GM23338 (cell line): ENCODE measurements around the gene ARHGEF37. TPM values are rescaled to one million over a fixed set of nuclear protein-coding genes. Genes with fewer than 3 reads are reported as not detected.

Experiments used
- ATAC-seq: fragments of 200-7000 bp; cut with Tn5 transposase; 3 replicates; pipeline ENCODE4 v1.9.1; 2020
- DNase-seq: peaks from one replicate; pipeline ENCODE4 v3.0.0-alpha.2; 2015; ENCODE audit warnings: low spot score
- H2AFZ ChIP-seq: fragments of 200-600 bp; sonication (generic); 2 replicates; pipeline ENCODE4 v1.8.0; 2016; ENCODE audit warnings: antibody characterized with exemption, mild to moderate bottlenecking, moderate library complexity
- H3F3A ChIP-seq: fragments of 200-600 bp; sonication (generic); replicated peaks from 2 replicates; pipeline ENCODE4 v1.8.0; 2017; ENCODE audit warnings: antibody characterized with exemption, mixed run types, low read depth
- H3K27ac ChIP-seq: fragments of 200-600 bp; sonication (generic); 2 replicates; pipeline ENCODE4 v1.6.1; 2016; ENCODE audit warnings: low read depth
- H3K27me3 ChIP-seq: fragments of 200-600 bp; sonication (generic); 2 replicates; pipeline ENCODE4 v1.8.0; 2016; ENCODE audit warnings: mild to moderate bottlenecking, mixed run types, moderate library complexity; ENCODE audit not compliant: insufficient read depth
- H3K36me3 ChIP-seq: fragments of 200-600 bp; sonication (generic); 2 replicates; pipeline ENCODE4 v1.8.0; 2016; ENCODE audit warnings: mild to moderate bottlenecking; ENCODE audit not compliant: insufficient read depth
- H3K4me1 ChIP-seq: fragments of 200-600 bp; sonication (generic); 2 replicates; pipeline ENCODE4 v1.8.0; 2016; ENCODE audit warnings: mild to moderate bottlenecking, moderate library complexity; ENCODE audit not compliant: insufficient read depth
- H3K4me2 ChIP-seq: fragments of 200-600 bp; sonication (generic); 2 replicates; pipeline ENCODE4 v1.7.1; 2017; ENCODE audit warnings: mixed run types
- H3K4me3 ChIP-seq: fragments of 200-600 bp; sonication (generic); 2 replicates; pipeline ENCODE4 v1.6.1; 2016; ENCODE audit warnings: mixed run types
- H3K79me2 ChIP-seq: fragments of 200-600 bp; sonication (generic); replicated peaks from 2 replicates; pipeline ENCODE4 v1.8.0; 2017; ENCODE audit warnings: mild to moderate bottlenecking; ENCODE audit not compliant: insufficient read depth
- H3K9me2 ChIP-seq: fragments of 200-600 bp; sonication (generic); 2 replicates; pipeline ENCODE4 v1.8.0; 2017; ENCODE audit not compliant: insufficient read depth
- H4K20me1 ChIP-seq: fragments of 200-600 bp; sonication (generic); replicated peaks from 2 replicates; pipeline ENCODE4 v1.8.0; 2017; ENCODE audit warnings: mild to moderate bottlenecking; ENCODE audit not compliant: insufficient read depth
- H3K27ac Mint-ChIP-seq: 2 replicates; pipeline ENCODE4 v1.8.0; 2020; ENCODE audit warnings: inconsistent platforms, mild to moderate bottlenecking, moderate library complexity, mixed read lengths
- H3K27me3 Mint-ChIP-seq: 3 replicates; pipeline ENCODE4 v1.8.0; 2022; ENCODE audit warnings: low read depth, mild to moderate bottlenecking, moderate library complexity, mixed read lengths, inconsistent platforms; ENCODE audit not compliant: insufficient read depth, poor library complexity
- H3K36me3 Mint-ChIP-seq: 3 replicates; pipeline ENCODE4 v1.8.0; 2021; ENCODE audit warnings: low read depth, mild to moderate bottlenecking, inconsistent platforms, moderate library complexity, mixed read lengths
- H3K4me1 Mint-ChIP-seq: 3 replicates; pipeline ENCODE4 v1.8.0; 2020; ENCODE audit warnings: mild to moderate bottlenecking, inconsistent platforms, mixed read lengths
- H3K4me3 Mint-ChIP-seq: 3 replicates; pipeline ENCODE4 v1.8.0; 2021; ENCODE audit warnings: moderate library complexity, mild to moderate bottlenecking, inconsistent platforms, mixed read lengths
- H3K9me3 Mint-ChIP-seq: 3 replicates; pipeline ENCODE4 v1.8.0; 2020; ENCODE audit warnings: moderate library complexity, mild to moderate bottlenecking, inconsistent platforms, mixed read lengths
- CREB1 ChIP-seq: fragments of 250-450 bp; sonication (Bioruptor Pico); IDR thresholded peaks from 2 replicates; pipeline ENCODE4 v1.5.0; 2020; ENCODE audit warnings: low read depth, mild to moderate bottlenecking, moderate library complexity
- EZH2 ChIP-seq: fragments of 200-600 bp; sonication (generic); IDR thresholded peaks from one replicate; pipeline ENCODE4 v1.8.0; 2017; ENCODE audit warnings: antibody characterized with exemption, mild to moderate bottlenecking, low read depth; ENCODE audit not compliant: unreplicated experiment
- EZH2phosphoT487 ChIP-seq: fragments of 200-600 bp; sonication (generic); IDR thresholded peaks from one replicate; pipeline ENCODE4 v1.8.1; 2018; ENCODE audit warnings: antibody characterized with exemption; ENCODE audit not compliant: unreplicated experiment
- JUNB ChIP-seq: IDR thresholded peaks from one replicate; pipeline ENCODE4 v1.6.1; 2016; ENCODE audit warnings: antibody characterized with exemption; ENCODE audit not compliant: unreplicated experiment
- NANOG ChIP-seq: IDR thresholded peaks from 2 replicates; pipeline ENCODE4 v1.6.1; 2016; ENCODE audit warnings: antibody characterized with exemption, borderline replicate concordance
- POLR2AphosphoS5 ChIP-seq: IDR thresholded peaks from 2 replicates; pipeline ENCODE4 v1.6.1; 2016; ENCODE audit warnings: antibody characterized with exemption, low read depth
- STAT1 ChIP-seq: IDR thresholded peaks from one replicate; pipeline ENCODE4 v1.6.1; 2016; ENCODE audit warnings: antibody characterized with exemption; ENCODE audit not compliant: unreplicated experiment
- ZNF114 ChIP-seq: fragments of 250-450 bp; sonication (Bioruptor Pico); IDR thresholded peaks from 2 replicates; pipeline ENCODE4 v1.5.0; 2020; ENCODE audit warnings: mild to moderate bottlenecking, moderate library complexity
- ZNF331 ChIP-seq: fragments of 250-450 bp; sonication (Bioruptor Pico); IDR thresholded peaks from 2 replicates; pipeline ENCODE4 v1.5.0; 2020; ENCODE audit warnings: low read depth, mild to moderate bottlenecking, moderate library complexity
- polyA plus RNA-seq: library from polyadenylated mRNA; unstranded; fragments of >200 nt; fragmentation: Nextera tagmentation; extraction: Ambion mirVana; gene quantifications from 2 replicates; pipeline ENCODE4 v1.2.1, GENCODE V29; 2016
- total RNA-seq: library from RNA; depleted of rRNA; stranded (reverse); fragments of >200 nt; shearing (Covaris generic); gene quantifications from 2 replicates; pipeline ENCODE4 v1.2.3, GENCODE V29; 2014
- TF ChIP-seq, protein P1 (sequence below), 2 experiments: fragments of 200-600 bp in 1 of 2; sonication (generic) in 1 of 2; conservative IDR thresholded peaks; 2 replicates each; pipeline versions ENCODE4 v1.5.1 to v1.6.1; 2016 to 2017; ENCODE audit warnings: antibody characterized with exemption in 2 of 2, low read depth in 2 of 2, mild to moderate bottlenecking in 2 of 2, moderate library complexity in 1 of 2
- TF ChIP-seq, protein P2 (sequence below): fragments of 250-450 bp; sonication (Bioruptor Pico); IDR thresholded peaks from 2 replicates; pipeline ENCODE4 v1.5.0; 2020; ENCODE audit warnings: mild to moderate bottlenecking, moderate library complexity
- TF ChIP-seq, protein P3 (sequence below): IDR thresholded peaks from one replicate; pipeline ENCODE4 v1.6.1; 2018; ENCODE audit warnings: antibody characterized with exemption; ENCODE audit not compliant: unreplicated experiment
- TF ChIP-seq, protein P4 (sequence below): IDR thresholded peaks from 2 replicates; pipeline ENCODE4 v1.6.1; 2016; ENCODE audit warnings: antibody characterized with exemption

The ARHGEF37 gene
- total and polyA plus RNA-seq, 2 experiments from 2014 or later, result 0.14 to 0.79 TPM

DNA sequence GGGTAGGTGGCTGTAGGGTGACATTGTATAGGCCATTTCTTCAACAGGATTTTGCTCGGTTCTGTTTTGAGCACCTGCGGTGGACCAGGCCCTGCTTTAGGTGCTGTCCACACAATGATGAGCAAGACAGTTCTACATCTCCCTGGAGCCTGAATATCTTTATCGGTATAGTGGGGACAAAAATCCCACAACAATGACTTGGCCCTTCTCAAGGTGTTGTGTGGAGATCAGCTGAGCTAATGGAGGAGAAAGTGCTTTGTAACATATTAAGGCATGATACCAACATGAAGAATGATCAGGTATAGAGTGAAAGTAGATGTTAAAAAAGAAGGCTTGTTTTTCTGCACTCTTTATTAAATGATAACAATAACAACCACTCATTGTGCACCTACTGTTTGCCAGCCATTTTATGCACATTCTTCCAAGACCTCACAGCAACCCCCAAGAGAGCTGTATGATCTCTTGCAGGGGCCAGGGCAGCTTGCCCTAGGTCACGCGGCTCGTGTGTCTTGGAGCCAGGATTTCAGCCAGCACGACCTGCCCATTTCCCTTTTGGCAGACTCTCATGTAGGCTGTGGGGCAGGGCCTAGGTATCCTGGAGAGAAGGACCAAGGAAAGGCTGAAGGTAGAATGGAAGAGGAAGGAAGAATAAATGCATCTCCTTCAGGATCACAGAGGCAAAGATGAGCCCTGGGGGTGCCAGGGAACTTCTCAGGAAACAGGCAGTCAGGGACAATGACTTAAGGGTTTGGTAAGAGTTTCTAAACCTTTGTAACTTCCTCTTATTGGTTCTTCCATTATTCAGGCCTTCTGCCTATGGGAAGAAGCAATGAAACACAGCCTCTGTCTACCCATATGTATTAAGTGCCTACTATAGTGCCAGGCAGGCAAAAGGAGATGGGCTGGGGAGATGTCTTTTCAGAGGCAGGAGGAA is 98.8 kb downstream of the ARHGEF37 start:
- H3K9me2 ChIP-seq, result no peaks in the 10 kb centered on the region

More for the DNA sequence above, 98.8 kb downstream of the ARHGEF37 start:
- DNase-seq, result no peak
- ATAC-seq, result no peak
- H3K36me3 Mint-ChIP-seq, result no peaks in the 10 kb centered on the region
- Histone ChIP-seq H3K4me2 (no peak overlapping the region), H3K4me1 (no peaks in the 10 kb centered on the region), H3K36me3 (no peaks in the 10 kb centered on the region), H3K4me3 (no peak overlapping the region), H3K27me3 (no peaks in the 10 kb centered on the region), H2AFZ (no peak overlapping the region), H3F3A (no peaks in the 10 kb centered on the region), H3K79me2 (no peaks in the 10 kb centered on the region), H4K20me1 (no peaks in the 10 kb centered on the region), H3K27ac (no peak overlapping the region)
- no peaks in the 10 kb centered on the region; the same call in 2 of the 3 replicates for H3K4me1 Mint-ChIP-seq
- peaks cover 1% of the 10 kb centered on the region for H3K27me3 Mint-ChIP-seq
- H3K4me3 Mint-ChIP-seq, result no peak overlapping the region
- TF ChIP-seq STAT1 (no peak), CREB1 (no peak), POLR2AphosphoS5 (no peak), EZH2phosphoT487 (no peak), ZNF114 (no peak), ZNF331 (CRISPR knock-in tag) (no peak), NANOG (no peak), JUNB (no peak), EZH2 (no peak)
- TF ChIP-seq, protein P1, sequence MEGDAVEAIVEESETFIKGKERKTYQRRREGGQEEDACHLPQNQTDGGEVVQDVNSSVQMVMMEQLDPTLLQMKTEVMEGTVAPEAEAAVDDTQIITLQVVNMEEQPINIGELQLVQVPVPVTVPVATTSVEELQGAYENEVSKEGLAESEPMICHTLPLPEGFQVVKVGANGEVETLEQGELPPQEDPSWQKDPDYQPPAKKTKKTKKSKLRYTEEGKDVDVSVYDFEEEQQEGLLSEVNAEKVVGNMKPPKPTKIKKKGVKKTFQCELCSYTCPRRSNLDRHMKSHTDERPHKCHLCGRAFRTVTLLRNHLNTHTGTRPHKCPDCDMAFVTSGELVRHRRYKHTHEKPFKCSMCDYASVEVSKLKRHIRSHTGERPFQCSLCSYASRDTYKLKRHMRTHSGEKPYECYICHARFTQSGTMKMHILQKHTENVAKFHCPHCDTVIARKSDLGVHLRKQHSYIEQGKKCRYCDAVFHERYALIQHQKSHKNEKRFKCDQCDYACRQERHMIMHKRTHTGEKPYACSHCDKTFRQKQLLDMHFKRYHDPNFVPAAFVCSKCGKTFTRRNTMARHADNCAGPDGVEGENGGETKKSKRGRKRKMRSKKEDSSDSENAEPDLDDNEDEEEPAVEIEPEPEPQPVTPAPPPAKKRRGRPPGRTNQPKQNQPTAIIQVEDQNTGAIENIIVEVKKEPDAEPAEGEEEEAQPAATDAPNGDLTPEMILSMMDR (conservative IDR thresholded peaks at IDR 0.05; ENCODE audit: low read depth in 2 of 2), result no peak
- TF ChIP-seq, protein P2, sequence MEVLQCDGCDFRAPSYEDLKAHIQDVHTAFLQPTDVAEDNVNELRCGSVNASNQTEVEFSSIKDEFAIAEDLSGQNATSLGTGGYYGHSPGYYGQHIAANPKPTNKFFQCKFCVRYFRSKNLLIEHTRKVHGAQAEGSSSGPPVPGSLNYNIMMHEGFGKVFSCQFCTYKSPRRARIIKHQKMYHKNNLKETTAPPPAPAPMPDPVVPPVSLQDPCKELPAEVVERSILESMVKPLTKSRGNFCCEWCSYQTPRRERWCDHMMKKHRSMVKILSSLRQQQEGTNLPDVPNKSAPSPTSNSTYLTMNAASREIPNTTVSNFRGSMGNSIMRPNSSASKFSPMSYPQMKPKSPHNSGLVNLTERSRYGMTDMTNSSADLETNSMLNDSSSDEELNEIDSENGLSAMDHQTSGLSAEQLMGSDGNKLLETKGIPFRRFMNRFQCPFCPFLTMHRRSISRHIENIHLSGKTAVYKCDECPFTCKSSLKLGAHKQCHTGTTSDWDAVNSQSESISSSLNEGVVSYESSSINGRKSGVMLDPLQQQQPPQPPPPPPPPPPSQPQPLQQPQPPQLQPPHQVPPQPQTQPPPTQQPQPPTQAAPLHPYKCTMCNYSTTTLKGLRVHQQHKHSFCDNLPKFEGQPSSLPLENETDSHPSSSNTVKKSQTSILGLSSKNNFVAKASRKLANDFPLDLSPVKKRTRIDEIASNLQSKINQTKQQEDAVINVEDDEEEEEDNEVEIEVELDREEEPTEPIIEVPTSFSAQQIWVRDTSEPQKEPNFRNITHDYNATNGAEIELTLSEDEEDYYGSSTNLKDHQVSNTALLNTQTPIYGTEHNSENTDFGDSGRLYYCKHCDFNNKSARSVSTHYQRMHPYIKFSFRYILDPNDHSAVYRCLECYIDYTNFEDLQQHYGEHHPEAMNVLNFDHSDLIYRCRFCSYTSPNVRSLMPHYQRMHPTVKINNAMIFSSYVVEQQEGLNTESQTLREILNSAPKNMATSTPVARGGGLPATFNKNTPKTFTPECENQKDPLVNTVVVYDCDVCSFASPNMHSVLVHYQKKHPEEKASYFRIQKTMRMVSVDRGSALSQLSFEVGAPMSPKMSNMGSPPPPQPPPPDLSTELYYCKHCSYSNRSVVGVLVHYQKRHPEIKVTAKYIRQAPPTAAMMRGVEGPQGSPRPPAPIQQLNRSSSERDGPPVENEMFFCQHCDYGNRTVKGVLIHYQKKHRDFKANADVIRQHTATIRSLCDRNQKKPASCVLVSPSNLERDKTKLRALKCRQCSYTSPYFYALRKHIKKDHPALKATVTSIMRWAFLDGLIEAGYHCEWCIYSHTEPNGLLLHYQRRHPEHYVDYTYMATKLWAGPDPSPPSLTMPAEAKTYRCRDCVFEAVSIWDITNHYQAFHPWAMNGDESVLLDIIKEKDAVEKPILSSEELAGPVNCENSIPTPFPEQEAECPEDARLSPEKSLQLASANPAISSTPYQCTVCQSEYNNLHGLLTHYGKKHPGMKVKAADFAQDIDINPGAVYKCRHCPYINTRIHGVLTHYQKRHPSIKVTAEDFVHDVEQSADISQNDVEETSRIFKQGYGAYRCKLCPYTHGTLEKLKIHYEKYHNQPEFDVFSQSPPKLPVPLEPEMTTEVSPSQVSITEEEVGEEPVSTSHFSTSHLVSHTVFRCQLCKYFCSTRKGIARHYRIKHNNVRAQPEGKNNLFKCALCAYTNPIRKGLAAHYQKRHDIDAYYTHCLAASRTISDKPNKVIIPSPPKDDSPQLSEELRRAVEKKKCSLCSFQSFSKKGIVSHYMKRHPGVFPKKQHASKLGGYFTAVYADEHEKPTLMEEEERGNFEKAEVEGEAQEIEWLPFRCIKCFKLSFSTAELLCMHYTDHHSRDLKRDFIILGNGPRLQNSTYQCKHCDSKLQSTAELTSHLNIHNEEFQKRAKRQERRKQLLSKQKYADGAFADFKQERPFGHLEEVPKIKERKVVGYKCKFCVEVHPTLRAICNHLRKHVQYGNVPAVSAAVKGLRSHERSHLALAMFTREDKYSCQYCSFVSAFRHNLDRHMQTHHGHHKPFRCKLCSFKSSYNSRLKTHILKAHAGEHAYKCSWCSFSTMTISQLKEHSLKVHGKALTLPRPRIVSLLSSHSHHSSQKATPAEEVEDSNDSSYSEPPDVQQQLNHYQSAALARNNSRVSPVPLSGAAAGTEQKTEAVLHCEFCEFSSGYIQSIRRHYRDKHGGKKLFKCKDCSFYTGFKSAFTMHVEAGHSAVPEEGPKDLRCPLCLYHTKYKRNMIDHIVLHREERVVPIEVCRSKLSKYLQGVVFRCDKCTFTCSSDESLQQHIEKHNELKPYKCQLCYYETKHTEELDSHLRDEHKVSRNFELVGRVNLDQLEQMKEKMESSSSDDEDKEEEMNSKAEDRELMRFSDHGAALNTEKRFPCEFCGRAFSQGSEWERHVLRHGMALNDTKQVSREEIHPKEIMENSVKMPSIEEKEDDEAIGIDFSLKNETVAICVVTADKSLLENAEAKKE, result no peak
- TF ChIP-seq, protein P3, sequence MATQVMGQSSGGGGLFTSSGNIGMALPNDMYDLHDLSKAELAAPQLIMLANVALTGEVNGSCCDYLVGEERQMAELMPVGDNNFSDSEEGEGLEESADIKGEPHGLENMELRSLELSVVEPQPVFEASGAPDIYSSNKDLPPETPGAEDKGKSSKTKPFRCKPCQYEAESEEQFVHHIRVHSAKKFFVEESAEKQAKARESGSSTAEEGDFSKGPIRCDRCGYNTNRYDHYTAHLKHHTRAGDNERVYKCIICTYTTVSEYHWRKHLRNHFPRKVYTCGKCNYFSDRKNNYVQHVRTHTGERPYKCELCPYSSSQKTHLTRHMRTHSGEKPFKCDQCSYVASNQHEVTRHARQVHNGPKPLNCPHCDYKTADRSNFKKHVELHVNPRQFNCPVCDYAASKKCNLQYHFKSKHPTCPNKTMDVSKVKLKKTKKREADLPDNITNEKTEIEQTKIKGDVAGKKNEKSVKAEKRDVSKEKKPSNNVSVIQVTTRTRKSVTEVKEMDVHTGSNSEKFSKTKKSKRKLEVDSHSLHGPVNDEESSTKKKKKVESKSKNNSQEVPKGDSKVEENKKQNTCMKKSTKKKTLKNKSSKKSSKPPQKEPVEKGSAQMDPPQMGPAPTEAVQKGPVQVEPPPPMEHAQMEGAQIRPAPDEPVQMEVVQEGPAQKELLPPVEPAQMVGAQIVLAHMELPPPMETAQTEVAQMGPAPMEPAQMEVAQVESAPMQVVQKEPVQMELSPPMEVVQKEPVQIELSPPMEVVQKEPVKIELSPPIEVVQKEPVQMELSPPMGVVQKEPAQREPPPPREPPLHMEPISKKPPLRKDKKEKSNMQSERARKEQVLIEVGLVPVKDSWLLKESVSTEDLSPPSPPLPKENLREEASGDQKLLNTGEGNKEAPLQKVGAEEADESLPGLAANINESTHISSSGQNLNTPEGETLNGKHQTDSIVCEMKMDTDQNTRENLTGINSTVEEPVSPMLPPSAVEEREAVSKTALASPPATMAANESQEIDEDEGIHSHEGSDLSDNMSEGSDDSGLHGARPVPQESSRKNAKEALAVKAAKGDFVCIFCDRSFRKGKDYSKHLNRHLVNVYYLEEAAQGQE, result no peak
- TF ChIP-seq, protein P4, sequence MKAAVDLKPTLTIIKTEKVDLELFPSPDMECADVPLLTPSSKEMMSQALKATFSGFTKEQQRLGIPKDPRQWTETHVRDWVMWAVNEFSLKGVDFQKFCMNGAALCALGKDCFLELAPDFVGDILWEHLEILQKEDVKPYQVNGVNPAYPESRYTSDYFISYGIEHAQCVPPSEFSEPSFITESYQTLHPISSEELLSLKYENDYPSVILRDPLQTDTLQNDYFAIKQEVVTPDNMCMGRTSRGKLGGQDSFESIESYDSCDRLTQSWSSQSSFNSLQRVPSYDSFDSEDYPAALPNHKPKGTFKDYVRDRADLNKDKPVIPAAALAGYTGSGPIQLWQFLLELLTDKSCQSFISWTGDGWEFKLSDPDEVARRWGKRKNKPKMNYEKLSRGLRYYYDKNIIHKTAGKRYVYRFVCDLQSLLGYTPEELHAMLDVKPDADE, result no peak
- H3K9me3 Mint-ChIP-seq, result no peaks in the 10 kb centered on the region; the same call in 2 of the 3 replicates
- H3K27ac Mint-ChIP-seq, result no peak overlapping the region
